Measurements from ENCODE around the gene YKT6.

DNA sequence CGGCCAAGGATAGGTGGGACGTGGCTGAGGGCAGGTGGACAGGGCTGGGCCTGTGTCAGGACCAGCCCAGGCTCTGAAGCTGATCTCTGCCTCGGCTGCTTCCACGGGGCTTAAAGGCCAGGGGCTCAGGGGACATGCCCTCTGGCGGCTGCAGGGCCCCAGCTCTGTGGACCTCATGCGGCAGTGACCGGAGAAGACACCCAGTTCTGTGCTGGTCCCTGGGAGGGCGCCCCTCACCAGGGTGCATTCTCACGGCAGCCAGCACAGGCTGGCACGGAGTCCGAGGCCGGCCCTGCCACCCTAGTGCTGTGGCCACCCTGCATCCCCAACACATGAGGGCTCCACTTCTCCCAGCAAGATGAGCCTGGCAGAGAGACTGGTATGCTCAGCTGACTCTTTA, 30.3 kb downstream of the YKT6 start:
- TF ChIP-seq POLR2AphosphoS5 (IDR thresholded peaks at IDR 0.05; ENCODE audit: low read depth, low read length) = no peak
- TF ChIP-seq POLR2A (IDR thresholded peaks at IDR 0.05; ENCODE audit: low read depth, low read length) = no peak

Data from GM12892 (cell line).